Measurements from ENCODE around the gene INTS7. TPM values are rescaled to one million over a fixed set of nuclear protein-coding genes. Genes with fewer than 3 reads are reported as not detected.

Gene INTS7
- total RNA-seq, 1 experiment from 2014 or later = 21.7 TPM

- Histone ChIP-seq H3K9me2 (ENCODE audit: insufficient read depth) (0 out of 2 replicates have a peak, but pooled peaks cover 2% of the 10 kb centered on the region), H3K9me3 (ENCODE audit: control insufficient read depth in 1 of 2, insufficient read depth in 1 of 2, low read depth in 1 of 2, low read length in 2 of 2) (no peaks in the 10 kb centered on the region), H3K79me2 (ENCODE audit: insufficient read depth, low read length) (no peaks in the 10 kb centered on the region), H3K27me3 (ENCODE audit: insufficient read depth, low read length) (no peaks in the 10 kb centered on the region), H3K4me3 (replicated peaks in 1 of 2; ENCODE audit: low read depth in 1 of 2, low read length in 2 of 2) (no peak overlapping the region), H3K4me2 (ENCODE audit: low read length) (no peak overlapping the region), H2AFZ (ENCODE audit: low read depth, low read length, poor library complexity, severe bottlenecking) (no peak overlapping the region), H3K36me3 (ENCODE audit: control insufficient read depth in 1 of 2, insufficient read depth in 2 of 2, low read length in 2 of 2) (no peaks in the 10 kb centered on the region), H4K20me1 (ENCODE audit: insufficient read depth) (no peaks in the 10 kb centered on the region), H3K4me1 (ENCODE audit: control insufficient read depth in 1 of 2, insufficient read depth in 2 of 2, low read length in 2 of 2) (peaks cover 10 to 12% of the 10 kb centered on the region in 2 experiments; a peak in 3 of 4 replicates), H3K27ac (ENCODE audit: low read depth, low read length) (no peak overlapping the region), H3K9ac (ENCODE audit: low read length) (no peak overlapping the region)
- ATAC-seq = no peak
- no peak for DNase-seq (ENCODE audit: low read depth, low spot score)
- RAD21 ChIA-PET (ENCODE audit: low non-redundant PET in 1 of 2, low total read pairs in 2 of 2, uncharacterized antibody in 2 of 2, unreplicated experiment in 2 of 2) = no interaction called here
- no TSS peak for BruUV-seq (replicated peaks)
- intact Hi-C loops (cut with micrococcal nuclease) = no loop called here
- POLR2A ChIA-PET = no interaction called here
- no peak for TF ChIP-seq CBX3 (IDR thresholded peaks at IDR 0.05; ENCODE audit: low read depth)
- no peak for TF ChIP-seq FOSL1 (IDR thresholded peaks at IDR 0.05; ENCODE audit: low read depth)
- TF ChIP-seq ZBTB33 (IDR thresholded peaks at IDR 0.05; ENCODE audit: extremely low read depth, insufficient replicate concordance, low read length) = no peak
- TF ChIP-seq ZNF274 (IDR thresholded peaks at IDR 0.05; ENCODE audit: low read depth, low read length) = no peak
- no peak for TF ChIP-seq ATF3 (IDR thresholded peaks at IDR 0.05)
- no peak for TF ChIP-seq MAX (IDR thresholded peaks at IDR 0.05)
- TF ChIP-seq EZH2phosphoT487 (IDR thresholded peaks at IDR 0.05; ENCODE audit: borderline replicate concordance) = no peak
- no peak for TF ChIP-seq CTCF (IDR thresholded peaks at IDR 0.05 in 2 of 3, conservative IDR thresholded peaks at IDR 0.05 in 1 of 3; ENCODE audit: borderline replicate concordance in 1 of 3, insufficient read depth in 1 of 3, low read depth in 2 of 3, low read length in 2 of 3)
- no peak for TF ChIP-seq POLR2A (IDR thresholded peaks at IDR 0.05; ENCODE audit: borderline replicate concordance, extremely low read depth, insufficient read depth, insufficient read length)
- TF ChIP-seq POLR2AphosphoS5 (IDR thresholded peaks at IDR 0.05; ENCODE audit: low read depth, low read length) = no peak
- no peak for TF ChIP-seq YY1 (IDR thresholded peaks at IDR 0.05; ENCODE audit: extremely low read depth, insufficient replicate concordance, low read depth, low read length)
- no peak for TF ChIP-seq EZH2 (IDR thresholded peaks at IDR 0.05)
- no peak for TF ChIP-seq SRF (IDR thresholded peaks at IDR 0.05; ENCODE audit: low read depth)
- TF ChIP-seq REST (IDR thresholded peaks at IDR 0.05; ENCODE audit: low read depth) = no peak
- no peak for TF ChIP-seq TCF7L2 (IDR thresholded peaks at IDR 0.05; ENCODE audit: borderline replicate concordance, extremely low read depth, insufficient read depth, insufficient read length)
- CTCF ChIA-PET = no interaction called here
Measured at GRCh38 chr1:211912844-211913432, 122.4 kb downstream of the INTS7 start.
